HEK293T (cell line): ENCODE results near the gene HK1.
"Not testable (repeated sequence)": the region's sequence is repeated elsewhere in the genome, so short reads cannot be mapped to it uniquely, and the experiment has no call there.

Source experiments
- BHLHE40 ChIP-seq: fragments of 450-650 bp; IDR thresholded peaks from 2 replicates; pipeline ENCODE4 v1.6.1; 2016; ENCODE audit warnings: mild to moderate bottlenecking, moderate library complexity, borderline replicate concordance
- CTBP1 ChIP-seq: fragments of 450-650 bp; IDR thresholded peaks from 2 replicates; pipeline ENCODE4 v1.6.1; 2016; ENCODE audit warnings: borderline replicate concordance
- ELF4 ChIP-seq: fragments of 450-650 bp; IDR thresholded peaks from 2 replicates; pipeline ENCODE4 v1.6.1; 2017; ENCODE audit warnings: antibody characterized with exemption
- FOXA1 ChIP-seq: fragments of 450-650 bp; IDR thresholded peaks from 2 replicates; pipeline ENCODE4 v1.6.1; 2016; ENCODE audit warnings: mild to moderate bottlenecking
- FOXM1 ChIP-seq: fragments of 450-650 bp; IDR thresholded peaks from 2 replicates; pipeline ENCODE4 v1.6.1; 2017; ENCODE audit warnings: mild to moderate bottlenecking, borderline replicate concordance
- HDGF ChIP-seq: fragments of 450-650 bp; IDR thresholded peaks from 2 replicates; pipeline ENCODE4 v1.6.1; 2017; ENCODE audit warnings: antibody characterized with exemption, borderline replicate concordance
- L3MBTL2 ChIP-seq: fragments of 450-650 bp; conservative IDR thresholded peaks from 2 replicates; pipeline ENCODE4 v1.6.1; 2016; ENCODE audit warnings: mild to moderate bottlenecking
- LEF1 ChIP-seq: fragments of 450-650 bp; IDR thresholded peaks from 2 replicates; pipeline ENCODE4 v1.6.1; 2017; ENCODE audit warnings: mild to moderate bottlenecking, borderline replicate concordance
- NFRKB ChIP-seq: fragments of 450-650 bp; IDR thresholded peaks from 2 replicates; pipeline ENCODE4 v1.6.1; 2016; ENCODE audit warnings: mild to moderate bottlenecking, moderate library complexity
- PKNOX1 ChIP-seq: fragments of 450-650 bp; IDR thresholded peaks from 2 replicates; pipeline ENCODE4 v1.6.1; 2016
- SP1 ChIP-seq: fragments of 450-650 bp; IDR thresholded peaks from 2 replicates; pipeline ENCODE4 v1.6.1; 2017
- TARDBP ChIP-seq: fragments of 450-650 bp; IDR thresholded peaks from 2 replicates; pipeline ENCODE4 v1.6.1; 2016
- ZNF384 ChIP-seq: fragments of 450-650 bp; IDR thresholded peaks from 2 replicates; pipeline ENCODE4 v1.6.1; 2016

GRCh38 chr10:69284402-69284801 lies 6.1 kb downstream of the HK1 start:
- TF ChIP-seq LEF1, L3MBTL2, FOXM1, PKNOX1, FOXA1, HDGF, TARDBP, ELF4, BHLHE40, NFRKB, SP1, ZNF384, CTBP1: not testable (repeated sequence)
